HepG2 (cell line): ENCODE measurements around the gene CRHR1. TPM values are rescaled to one million over a fixed set of nuclear protein-coding genes. Genes with fewer than 3 reads are reported as not detected.

Source experiments
- ATAC-seq: fragments of 200-7000 bp; cut with Tn5 transposase; 3 replicates; pipeline ENCODE4 v1.9.1; 2020; ENCODE audit warnings: mild to moderate bottlenecking, moderate library complexity
- BruUV-seq: library from RNA; stranded (reverse); fragments of 400-500 nt; replicated peaks from 2 replicates; lab custom pipeline; 2021; lab: Mats Ljungman, UMichigan
- CTCF ChIA-PET: fragments of 300-600 bp; formaldehyde crosslinking; extraction: SDS; loops from one replicate; lab custom pipeline; 2021; ENCODE audit warnings: low total read pairs, inconsistent platforms, low intra/inter-chr PET ratio; lab: Yijun Ruan, JAX
- POLR2A ChIA-PET: fragments of 350-600 bp; sonication (Branson Sonifier 250); formaldehyde crosslinking; loops from one replicate; lab custom pipeline; 2020; ENCODE audit warnings: antibody characterized with exemption, inconsistent platforms; lab: Yijun Ruan, JAX
- DNase-seq: peaks from one replicate; pipeline ENCODE4 v3.0.0-alpha.2; 2015; ENCODE audit warnings: low spot score
- FAIRE-seq: peaks from 3 replicates; lab custom pipeline; 2011; peaks lifted over from hg19 to GRCh38; lab: Jason Lieb, UNC
- H2AFZ ChIP-seq: one replicate; pipeline ENCODE4 v1.6.1; 2011; ENCODE audit warnings: low read length, inconsistent platforms
- H3K27ac ChIP-seq: fragments of 300-600 bp; 3 replicates; pipeline ENCODE4 v1.8.0; 2011; ENCODE audit warnings: mixed run types, mild to moderate bottlenecking, mixed read lengths, low read length, inconsistent platforms; ENCODE audit not compliant: insufficient read depth; ENCODE audit errors: extremely low read length
- H3K27me3 ChIP-seq, 2 experiments: fragments of 200-600 bp in 1 of 2; 2 replicates in 1 of 2; 3 replicates in 1 of 2; pipeline versions ENCODE4 v1.6.0 to v1.8.0; 2011; ENCODE audit warnings: low read length in 2 of 2, mild to moderate bottlenecking in 2 of 2, moderate library complexity in 2 of 2, inconsistent platforms in 1 of 2; ENCODE audit not compliant: insufficient read depth in 2 of 2, control insufficient read depth in 1 of 2
- H3K36me3 ChIP-seq, 2 experiments: fragments of 200-600 bp in 1 of 2; replicated peaks in 1 of 2; 2 replicates in 1 of 2; 3 replicates in 1 of 2; pipeline versions ENCODE4 v1.5.1 to v1.8.0; 2011; ENCODE audit warnings: low read length in 2 of 2, inconsistent platforms in 1 of 2; ENCODE audit not compliant: insufficient read depth in 2 of 2, control insufficient read depth in 1 of 2
- H3K4me1 ChIP-seq: 2 replicates; pipeline ENCODE4 v1.5.1; 2012; ENCODE audit warnings: low read length, inconsistent platforms; ENCODE audit not compliant: insufficient read depth
- H3K4me2 ChIP-seq: 2 replicates; pipeline ENCODE4 v1.6.0; 2011; ENCODE audit warnings: low read depth, low read length, inconsistent platforms
- H3K4me3 ChIP-seq, 3 experiments: fragments of 200-600 bp in 1 of 3; sonication (generic), shearing (Covaris generic) in 1 of 3; replicated peaks in 1 of 3; 2 replicates each; pipeline ENCODE4 v1.5.1; 2011 to 2016; ENCODE audit warnings: low read length in 3 of 3, inconsistent platforms in 2 of 3, low read depth in 2 of 3, mild to moderate bottlenecking in 2 of 3, control low read depth in 1 of 3, mixed read lengths in 1 of 3; ENCODE audit not compliant: insufficient read depth in 1 of 3
- H3K79me2 ChIP-seq: one replicate; pipeline ENCODE4 v1.6.1; 2011; ENCODE audit warnings: low read length, inconsistent platforms; ENCODE audit not compliant: insufficient read depth
- H3K9ac ChIP-seq: 2 replicates; pipeline ENCODE4 v1.6.0; 2011; ENCODE audit warnings: mild to moderate bottlenecking, low read depth, low read length, inconsistent platforms; ENCODE audit not compliant: insufficient read depth
- H3K9me3 ChIP-seq: 2 replicates; pipeline ENCODE4 v1.5.1; 2012; ENCODE audit warnings: mild to moderate bottlenecking, low read length
- H4K20me1 ChIP-seq: 2 replicates; pipeline ENCODE4 v1.6.0; 2011; ENCODE audit warnings: inconsistent platforms, mild to moderate bottlenecking, low read length, moderate library complexity; ENCODE audit not compliant: insufficient read depth
- BORCS8-MEF2B ChIP-seq: sonication (generic); formaldehyde crosslinking; IDR thresholded peaks from 2 replicates; pipeline ENCODE4 v1.8.0; 2022; ENCODE audit warnings: mild to moderate bottlenecking, missing genetic modification reagents
- ELF1 ChIP-seq: sonication (generic); formaldehyde crosslinking; IDR thresholded peaks from 2 replicates; pipeline ENCODE4 v1.4.0; 2020; ENCODE audit warnings: missing genetic modification reagents
- FOXA3 ChIP-seq: IDR thresholded peaks from 2 replicates; pipeline ENCODE4 v1.6.1; 2016; ENCODE audit warnings: missing genetic modification reagents, missing compliant biosample characterization
- GTF3A ChIP-seq: sonication (generic); formaldehyde crosslinking; conservative IDR thresholded peaks from 2 replicates; pipeline ENCODE4 v1.4.0; 2020; ENCODE audit warnings: mild to moderate bottlenecking, missing genetic modification reagents
- IRX3 ChIP-seq: sonication (generic); formaldehyde crosslinking; IDR thresholded peaks from 2 replicates; pipeline ENCODE4 v1.8.1; 2023; ENCODE audit warnings: mild to moderate bottlenecking, low read depth, missing genetic modification reagents, borderline replicate concordance
- SETDB1 ChIP-seq: sonication (generic); formaldehyde crosslinking; IDR thresholded peaks from 2 replicates; pipeline ENCODE4 v1.5.1; 2020; ENCODE audit warnings: missing genetic modification reagents, mild to moderate bottlenecking, borderline replicate concordance
- SP2 ChIP-seq: sonication (generic); formaldehyde crosslinking; IDR thresholded peaks from 2 replicates; pipeline ENCODE4 v1.5.1; 2020; ENCODE audit warnings: mild to moderate bottlenecking, missing genetic modification reagents
- ZNF20 ChIP-seq: sonication (generic); formaldehyde crosslinking; IDR thresholded peaks from 2 replicates; pipeline ENCODE4 v1.4.0; 2020; ENCODE audit warnings: mild to moderate bottlenecking, moderate library complexity, missing genetic modification reagents
- ZNF446 ChIP-seq: sonication (generic); formaldehyde crosslinking; IDR thresholded peaks from 2 replicates; pipeline ENCODE4 v1.5.0; 2020; ENCODE audit warnings: mild to moderate bottlenecking, missing genetic modification reagents
- WGBS: methylation state at CpG from one replicate; pipeline ENCODE4 v1.1.6; 2017; ENCODE audit warnings: low lambda C conversion rate; 5-methylcytosine and 5-hydroxymethylcytosine counted together
- in situ Hi-C: cut with HindIII; loops from 2 replicates; pipeline ENCODE4 v1.10.0; 2017; ENCODE audit warnings: low pct_unique_long_range_greater_than_20kb; ENCODE audit not compliant: extremely low pct_ligation_motif_present
- intact Hi-C: fragments of 100-400 bp; cut with micrococcal nuclease; formaldehyde crosslinking; loops from one replicate; pipeline ENCODE4 v1.10.0; 2022; ENCODE audit not compliant: unreplicated experiment
- polyA plus RNA-seq, 8 experiments: library from polyadenylated mRNA; depleted of rRNA in 3 of 8; stranded (reverse) in 7 of 8; unstranded in 1 of 8; fragments of >200 nt; fragmentation: Illumina TruSeq in 4 of 8; extraction: Trizol in 4 of 8; gene quantifications; 2 replicates each; pipeline versions ENCODE4 v1.2.1 to v1.2.3, GENCODE V29; 2011 to 2016; ENCODE audit warnings: low read depth in 4 of 8, missing spikeins in 1 of 8, mixed read lengths in 1 of 8; ENCODE audit not compliant: insufficient read depth in 1 of 8
- total RNA-seq, 5 experiments: library from RNA; depleted of rRNA; stranded (reverse); fragments of >200 nt; fragmentation: Illumina TruSeq; extraction: Trizol; gene quantifications; 2 replicates each; pipeline ENCODE4 v1.2.3, GENCODE V29; 2016; ENCODE audit warnings: low read depth in 1 of 5
- TF ChIP-seq, protein P1 (sequence below): sonication (generic); formaldehyde crosslinking; IDR thresholded peaks from 2 replicates; pipeline ENCODE4 v1.4.0; 2020; ENCODE audit warnings: mild to moderate bottlenecking, missing genetic modification reagents, borderline replicate concordance
- TF ChIP-seq, protein P2 (sequence below): sonication (generic); formaldehyde crosslinking; IDR thresholded peaks from 2 replicates; pipeline ENCODE4 v1.4.0; 2020; ENCODE audit warnings: missing genetic modification reagents
- TF ChIP-seq, protein P3 (sequence below): sonication (generic); formaldehyde crosslinking; IDR thresholded peaks from 2 replicates; pipeline ENCODE4 v1.8.1; 2023; ENCODE audit warnings: mild to moderate bottlenecking, moderate library complexity, missing genetic modification reagents
- TF ChIP-seq, protein P4 (sequence below): fragments of 450-650 bp; IDR thresholded peaks from 2 replicates; pipeline ENCODE4 v1.6.1; 2016
- TF ChIP-seq, protein P5 (sequence below): sonication (generic); formaldehyde crosslinking; IDR thresholded peaks from 2 replicates; pipeline ENCODE4 v1.8.1; 2023; ENCODE audit warnings: mild to moderate bottlenecking, inconsistent platforms, moderate library complexity, missing genetic modification reagents, borderline replicate concordance
- TF ChIP-seq, protein P6 (sequence below): sonication (generic); formaldehyde crosslinking; conservative IDR thresholded peaks from 2 replicates; pipeline ENCODE4 v1.8.1; 2023; ENCODE audit warnings: missing genetic modification reagents
- TF ChIP-seq, protein P7 (sequence below): sonication (generic); formaldehyde crosslinking; IDR thresholded peaks from 2 replicates; pipeline ENCODE4 v1.4.0; 2020; ENCODE audit warnings: mild to moderate bottlenecking, missing genetic modification reagents

The CRHR1 gene
- total and polyA plus RNA-seq, 2 of the 13 experiments (the other 11 are each of a cell fraction or from before 2014, with no cell fraction given): not detected

DNA sequence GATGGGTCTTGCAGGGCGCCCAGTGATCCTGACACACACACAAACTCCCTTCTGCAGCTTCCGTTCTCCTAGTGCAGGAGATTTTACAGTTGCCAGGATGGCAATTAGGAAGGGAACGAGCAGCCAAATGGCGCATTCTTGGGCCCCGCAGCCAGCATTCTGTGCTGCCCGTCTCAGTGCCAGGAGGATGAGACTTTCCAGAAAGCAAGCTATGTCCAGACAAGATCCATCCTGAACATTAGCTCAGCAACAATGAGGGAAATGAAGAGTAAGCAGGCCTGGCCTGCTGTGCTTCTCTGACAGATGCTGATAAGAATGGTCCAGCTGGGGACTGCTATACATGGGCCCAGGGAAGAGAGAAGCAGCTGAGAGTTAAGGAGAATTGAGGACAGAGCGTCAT, 77.0 kb downstream of the CRHR1 start:
- DNase-seq (no peak), FAIRE-seq (no peak), ATAC-seq (no peak)
- no peaks in the 10 kb centered on the region for H3K4me1 ChIP-seq
- H3K36me3 ChIP-seq: no peaks in the 10 kb centered on the region
- H3K9me3 ChIP-seq: no peaks in the 10 kb centered on the region
- BruUV-seq: no TSS peak
- 13% methylated on average over 7 of the region's 7 CpGs for WGBS
- no peaks in the 10 kb centered on the region for H3K79me2 ChIP-seq
- H3K27ac ChIP-seq: no peak overlapping the region
- no peak overlapping the region for H3K4me3 ChIP-seq
- peaks cover 4% of the 10 kb centered on the region; the same call in 1 of the 2 replicates for H4K20me1 ChIP-seq
- intact Hi-C loops (no loop called here), in situ Hi-C loops (no loop called here)
- POLR2A ChIA-PET: no interaction called here
- H3K4me2 ChIP-seq: no peak overlapping the region
- CTCF ChIA-PET: no interaction called here
- H3K9ac ChIP-seq: no peak overlapping the region
- H3K27me3 ChIP-seq: peaks cover 7 to 39% of the 10 kb centered on the region in 2 experiments; a peak in 4 of 5 replicates
- H2AFZ ChIP-seq: no peak overlapping the region
- TF ChIP-seq, protein P1, sequence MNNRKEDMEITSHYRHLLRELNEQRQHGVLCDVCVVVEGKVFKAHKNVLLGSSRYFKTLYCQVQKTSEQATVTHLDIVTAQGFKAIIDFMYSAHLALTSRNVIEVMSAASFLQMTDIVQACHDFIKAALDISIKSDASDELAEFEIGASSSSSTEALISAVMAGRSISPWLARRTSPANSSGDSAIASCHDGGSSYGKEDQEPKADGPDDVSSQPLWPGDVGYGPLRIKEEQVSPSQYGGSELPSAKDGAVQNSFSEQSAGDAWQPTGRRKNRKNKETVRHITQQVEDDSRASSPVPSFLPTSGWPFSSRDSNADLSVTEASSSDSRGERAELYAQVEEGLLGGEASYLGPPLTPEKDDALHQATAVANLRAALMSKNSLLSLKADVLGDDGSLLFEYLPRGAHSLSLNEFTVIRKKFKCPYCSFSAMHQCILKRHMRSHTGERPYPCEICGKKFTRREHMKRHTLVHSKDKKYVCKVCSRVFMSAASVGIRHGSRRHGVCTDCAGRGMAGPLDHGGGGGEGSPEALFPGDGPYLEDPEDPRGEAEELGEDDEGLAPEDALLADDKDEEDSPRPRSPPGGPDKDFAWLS (CRISPR knock-in tag): no peak
- TF ChIP-seq SETDB1 (CRISPR knock-in tag) (no peak), ZNF20 (CRISPR knock-in tag) (no peak), FOXA3 (CRISPR knock-in tag) (no peak), IRX3 (CRISPR knock-in tag) (no peak), SP2 (no peak), BORCS8-MEF2B (no peak), GTF3A (CRISPR knock-in tag) (no peak), ZNF446 (no peak), ELF1 (CRISPR knock-in tag) (no peak)
- TF ChIP-seq, protein P2, sequence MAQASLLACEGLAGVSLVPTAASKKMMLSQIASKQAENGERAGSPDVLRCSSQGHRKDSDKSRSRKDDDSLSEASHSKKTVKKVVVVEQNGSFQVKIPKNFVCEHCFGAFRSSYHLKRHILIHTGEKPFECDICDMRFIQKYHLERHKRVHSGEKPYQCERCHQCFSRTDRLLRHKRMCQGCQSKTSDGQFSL: no peak
- TF ChIP-seq, protein P3, sequence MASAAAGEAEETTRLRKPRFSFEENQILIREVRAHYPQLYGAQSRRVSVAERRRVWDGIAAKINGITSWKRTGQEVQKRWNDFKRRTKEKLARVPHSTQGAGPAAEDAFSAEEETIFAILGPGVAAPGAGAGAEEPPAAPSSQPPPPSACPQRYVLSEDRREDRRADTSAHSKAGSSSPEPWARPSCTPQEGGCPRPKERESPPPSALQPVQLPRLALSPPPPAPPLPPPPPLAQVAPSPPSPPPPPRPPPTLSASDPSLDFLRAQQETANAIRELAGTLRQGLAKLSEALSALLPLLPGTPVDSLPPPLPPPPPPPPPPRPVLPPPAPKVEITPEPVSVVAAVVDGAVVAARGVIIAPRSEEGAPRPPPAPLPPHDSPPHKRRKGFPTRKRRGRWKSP (CRISPR knock-in tag): no peak
- TF ChIP-seq, protein P4, sequence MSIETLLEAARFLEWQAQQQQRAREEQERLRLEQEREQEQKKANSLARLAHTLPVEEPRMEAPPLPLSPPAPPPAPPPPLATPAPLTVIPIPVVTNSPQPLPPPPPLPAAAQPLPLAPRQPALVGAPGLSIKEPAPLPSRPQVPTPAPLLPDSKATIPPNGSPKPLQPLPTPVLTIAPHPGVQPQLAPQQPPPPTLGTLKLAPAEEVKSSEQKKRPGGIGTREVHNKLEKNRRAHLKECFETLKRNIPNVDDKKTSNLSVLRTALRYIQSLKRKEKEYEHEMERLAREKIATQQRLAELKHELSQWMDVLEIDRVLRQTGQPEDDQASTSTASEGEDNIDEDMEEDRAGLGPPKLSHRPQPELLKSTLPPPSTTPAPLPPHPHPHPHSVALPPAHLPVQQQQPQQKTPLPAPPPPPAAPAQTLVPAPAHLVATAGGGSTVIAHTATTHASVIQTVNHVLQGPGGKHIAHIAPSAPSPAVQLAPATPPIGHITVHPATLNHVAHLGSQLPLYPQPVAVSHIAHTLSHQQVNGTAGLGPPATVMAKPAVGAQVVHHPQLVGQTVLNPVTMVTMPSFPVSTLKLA: no peak
- TF ChIP-seq, protein P5, sequence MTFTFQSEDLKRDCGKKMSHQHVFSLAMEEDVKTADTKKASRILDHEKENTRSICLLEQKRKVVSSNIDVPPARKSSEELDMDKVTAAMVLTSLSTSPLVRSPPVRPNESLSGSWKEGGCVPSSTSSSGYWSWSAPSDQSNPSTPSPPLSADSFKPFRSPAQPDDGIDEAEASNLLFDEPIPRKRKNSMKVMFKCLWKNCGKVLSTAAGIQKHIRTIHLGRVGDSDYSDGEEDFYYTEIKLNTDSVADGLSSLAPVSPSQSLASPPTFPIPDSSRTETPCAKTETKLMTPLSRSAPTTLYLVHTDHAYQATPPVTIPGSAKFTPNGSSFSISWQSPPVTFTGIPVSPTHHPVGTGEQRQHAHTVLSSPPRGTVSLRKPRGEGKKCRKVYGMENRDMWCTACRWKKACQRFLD (CRISPR knock-in tag): no peak
- TF ChIP-seq, protein P6, sequence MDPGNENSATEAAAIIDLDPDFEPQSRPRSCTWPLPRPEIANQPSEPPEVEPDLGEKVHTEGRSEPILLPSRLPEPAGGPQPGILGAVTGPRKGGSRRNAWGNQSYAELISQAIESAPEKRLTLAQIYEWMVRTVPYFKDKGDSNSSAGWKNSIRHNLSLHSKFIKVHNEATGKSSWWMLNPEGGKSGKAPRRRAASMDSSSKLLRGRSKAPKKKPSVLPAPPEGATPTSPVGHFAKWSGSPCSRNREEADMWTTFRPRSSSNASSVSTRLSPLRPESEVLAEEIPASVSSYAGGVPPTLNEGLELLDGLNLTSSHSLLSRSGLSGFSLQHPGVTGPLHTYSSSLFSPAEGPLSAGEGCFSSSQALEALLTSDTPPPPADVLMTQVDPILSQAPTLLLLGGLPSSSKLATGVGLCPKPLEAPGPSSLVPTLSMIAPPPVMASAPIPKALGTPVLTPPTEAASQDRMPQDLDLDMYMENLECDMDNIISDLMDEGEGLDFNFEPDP (CRISPR knock-in tag): no peak
- TF ChIP-seq, protein P7, sequence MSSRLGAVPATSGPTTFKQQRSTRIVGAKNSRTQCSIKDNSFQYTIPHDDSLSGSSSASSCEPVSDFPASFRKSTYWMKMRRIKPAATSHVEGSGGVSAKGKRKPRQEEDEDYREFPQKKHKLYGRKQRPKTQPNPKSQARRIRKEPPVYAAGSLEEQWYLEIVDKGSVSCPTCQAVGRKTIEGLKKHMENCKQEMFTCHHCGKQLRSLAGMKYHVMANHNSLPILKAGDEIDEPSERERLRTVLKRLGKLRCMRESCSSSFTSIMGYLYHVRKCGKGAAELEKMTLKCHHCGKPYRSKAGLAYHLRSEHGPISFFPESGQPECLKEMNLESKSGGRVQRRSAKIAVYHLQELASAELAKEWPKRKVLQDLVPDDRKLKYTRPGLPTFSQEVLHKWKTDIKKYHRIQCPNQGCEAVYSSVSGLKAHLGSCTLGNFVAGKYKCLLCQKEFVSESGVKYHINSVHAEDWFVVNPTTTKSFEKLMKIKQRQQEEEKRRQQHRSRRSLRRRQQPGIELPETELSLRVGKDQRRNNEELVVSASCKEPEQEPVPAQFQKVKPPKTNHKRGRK (CRISPR knock-in tag): no peak
